ENCODE data around the gene THRB.

THRB gene

GRCh38 chr3:24472358-24472757 is 22.3 kb downstream of the THRB start:
- Histone ChIP-seq H3K4me1 (ENCODE audit: insufficient read depth, low read length, poor library complexity, severe bottlenecking) (no peaks in the 10 kb centered on the region), H3K9me3 (ENCODE audit: insufficient read depth, low read depth, low read length) (no peaks in the 10 kb centered on the region), H3K27me3 (ENCODE audit: insufficient read depth, low read length, poor library complexity, severe bottlenecking) (no peaks in the 10 kb centered on the region), H3K4me3 (ENCODE audit: low read length, poor library complexity, severe bottlenecking) (no peak overlapping the region), H3F3A (ENCODE audit: low read depth) (no peaks in the 10 kb centered on the region), H3K79me2 (ENCODE audit: insufficient read depth, low read length) (no peaks in the 10 kb centered on the region), H3K9me2 (replicated peaks; ENCODE audit: low read depth, low read length) (no peaks in the 10 kb centered on the region), H4K20me1 (ENCODE audit: insufficient read depth, low read length, poor library complexity, severe bottlenecking) (no peaks in the 10 kb centered on the region), H3K9ac (ENCODE audit: low read depth, low read length, poor library complexity, severe bottlenecking) (no peak overlapping the region), H2AFZ (ENCODE audit: low read length) (no peak overlapping the region), H3K36me3 (ENCODE audit: insufficient read depth, low read length) (no peaks in the 10 kb centered on the region), H3K4me2 (ENCODE audit: low read depth, low read length, poor library complexity, severe bottlenecking) (no peak overlapping the region)
- TF ChIP-seq CTCF (conservative IDR thresholded peaks at IDR 0.05; ENCODE audit: low read length) (no peak), EZH2phosphoT487 (IDR thresholded peaks at IDR 0.05; ENCODE audit: borderline replicate concordance) (no peak)

- no peaks in the 10 kb centered on the region for H4K20me1 ChIP-seq (ENCODE audit: insufficient read depth, low read length, poor library complexity, severe bottlenecking)
- no peak overlapping the region for H3K4me2 ChIP-seq (ENCODE audit: low read depth, low read length, poor library complexity, severe bottlenecking)
- no peaks in the 10 kb centered on the region for H3F3A ChIP-seq (ENCODE audit: low read depth)
- no peaks in the 10 kb centered on the region for H3K79me2 ChIP-seq (ENCODE audit: insufficient read depth, low read length)
- H3K4me1 ChIP-seq (ENCODE audit: insufficient read depth, low read length, poor library complexity, severe bottlenecking): no peaks in the 10 kb centered on the region
- H3K4me3 ChIP-seq (ENCODE audit: low read length, poor library complexity, severe bottlenecking): no peak overlapping the region
- no peaks in the 10 kb centered on the region for H3K9me2 ChIP-seq (replicated peaks; ENCODE audit: low read depth, low read length)
- H3K36me3 ChIP-seq (ENCODE audit: insufficient read depth, low read length): no peaks in the 10 kb centered on the region
- no peaks in the 10 kb centered on the region for H3K9me3 ChIP-seq (ENCODE audit: insufficient read depth, low read depth, low read length)
- TF ChIP-seq CTCF (conservative IDR thresholded peaks at IDR 0.05; ENCODE audit: low read length): no peak
- TF ChIP-seq EZH2phosphoT487 (IDR thresholded peaks at IDR 0.05; ENCODE audit: borderline replicate concordance): no peak
- no peaks in the 10 kb centered on the region for H3K27me3 ChIP-seq (ENCODE audit: insufficient read depth, low read length, poor library complexity, severe bottlenecking)
- H2AFZ ChIP-seq (ENCODE audit: low read length): no peak overlapping the region
- no peak overlapping the region for H3K9ac ChIP-seq (ENCODE audit: low read depth, low read length, poor library complexity, severe bottlenecking)
Measured at GRCh38 chr3:24471486-24471885, 23.2 kb downstream of the THRB start.

GRCh38 chr3:24470277-24470676 is 24.4 kb downstream of the THRB start:
- Histone ChIP-seq H3F3A (ENCODE audit: low read depth) (no peaks in the 10 kb centered on the region), H3K9me2 (replicated peaks; ENCODE audit: low read depth, low read length) (no peaks in the 10 kb centered on the region), H2AFZ (ENCODE audit: low read length) (no peak overlapping the region), H3K4me1 (ENCODE audit: insufficient read depth, low read length, poor library complexity, severe bottlenecking) (no peaks in the 10 kb centered on the region), H3K9me3 (ENCODE audit: insufficient read depth, low read depth, low read length) (no peaks in the 10 kb centered on the region), H3K9ac (ENCODE audit: low read depth, low read length, poor library complexity, severe bottlenecking) (no peak overlapping the region), H3K27me3 (ENCODE audit: insufficient read depth, low read length, poor library complexity, severe bottlenecking) (no peaks in the 10 kb centered on the region), H3K36me3 (ENCODE audit: insufficient read depth, low read length) (no peaks in the 10 kb centered on the region), H3K79me2 (ENCODE audit: insufficient read depth, low read length) (no peaks in the 10 kb centered on the region), H3K4me3 (ENCODE audit: low read length, poor library complexity, severe bottlenecking) (no peak overlapping the region), H3K4me2 (ENCODE audit: low read depth, low read length, poor library complexity, severe bottlenecking) (no peak overlapping the region), H4K20me1 (ENCODE audit: insufficient read depth, low read length, poor library complexity, severe bottlenecking) (no peaks in the 10 kb centered on the region)
- TF ChIP-seq EZH2phosphoT487 (IDR thresholded peaks at IDR 0.05; ENCODE audit: borderline replicate concordance) (no peak), CTCF (conservative IDR thresholded peaks at IDR 0.05; ENCODE audit: low read length) (no peak)

Data from Loucy (cell line).